8988T (cell line): ENCODE measurements around the gene MYO7B.

ENCODE experiments used
- DNase-seq: peaks from one replicate; pipeline ENCODE4 v3.0.0; 2011

MYO7B gene

DNA sequence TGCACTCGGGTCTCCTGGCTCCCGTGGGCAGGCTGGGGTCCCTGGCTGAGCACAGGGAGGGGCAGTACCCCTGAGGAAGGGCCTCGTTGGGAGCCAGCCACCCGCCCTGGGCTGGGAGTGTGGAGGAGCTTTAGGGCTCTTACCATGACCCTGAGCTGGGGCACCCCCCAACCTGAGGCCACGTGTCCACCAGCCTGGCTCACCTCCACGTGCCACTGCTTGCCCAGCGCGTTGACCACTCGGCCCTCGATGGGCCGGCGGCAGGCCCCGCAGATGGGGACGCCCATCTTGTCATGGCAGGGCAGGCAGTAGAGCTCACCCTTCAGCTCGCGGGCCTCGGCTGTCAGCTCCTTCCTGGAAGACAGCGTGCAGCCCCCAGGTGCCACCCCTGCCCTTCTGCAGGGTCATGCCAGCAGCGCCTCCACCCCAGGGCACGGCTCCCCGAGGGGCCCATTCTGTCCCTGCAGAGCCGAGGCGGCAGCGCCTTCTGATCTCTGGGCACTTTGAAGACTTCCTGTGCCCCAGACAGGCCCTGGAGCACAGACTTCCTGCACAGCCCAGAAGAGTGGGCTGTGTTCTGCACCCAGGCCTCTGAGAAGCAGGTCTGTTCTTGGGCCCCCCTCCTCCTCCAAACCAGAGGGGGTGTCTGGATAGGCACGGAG lies 106.5 kb downstream of the MYO7B start:
- no peak for DNase-seq

GRCh38 chr2:127642706-127643438 lies 107.4 kb downstream of the MYO7B start:
- no peak for DNase-seq

- DNase-seq = no peak
Measured at GRCh38 chr2:127643439-127644065, 108.1 kb downstream of the MYO7B start.

DNA sequence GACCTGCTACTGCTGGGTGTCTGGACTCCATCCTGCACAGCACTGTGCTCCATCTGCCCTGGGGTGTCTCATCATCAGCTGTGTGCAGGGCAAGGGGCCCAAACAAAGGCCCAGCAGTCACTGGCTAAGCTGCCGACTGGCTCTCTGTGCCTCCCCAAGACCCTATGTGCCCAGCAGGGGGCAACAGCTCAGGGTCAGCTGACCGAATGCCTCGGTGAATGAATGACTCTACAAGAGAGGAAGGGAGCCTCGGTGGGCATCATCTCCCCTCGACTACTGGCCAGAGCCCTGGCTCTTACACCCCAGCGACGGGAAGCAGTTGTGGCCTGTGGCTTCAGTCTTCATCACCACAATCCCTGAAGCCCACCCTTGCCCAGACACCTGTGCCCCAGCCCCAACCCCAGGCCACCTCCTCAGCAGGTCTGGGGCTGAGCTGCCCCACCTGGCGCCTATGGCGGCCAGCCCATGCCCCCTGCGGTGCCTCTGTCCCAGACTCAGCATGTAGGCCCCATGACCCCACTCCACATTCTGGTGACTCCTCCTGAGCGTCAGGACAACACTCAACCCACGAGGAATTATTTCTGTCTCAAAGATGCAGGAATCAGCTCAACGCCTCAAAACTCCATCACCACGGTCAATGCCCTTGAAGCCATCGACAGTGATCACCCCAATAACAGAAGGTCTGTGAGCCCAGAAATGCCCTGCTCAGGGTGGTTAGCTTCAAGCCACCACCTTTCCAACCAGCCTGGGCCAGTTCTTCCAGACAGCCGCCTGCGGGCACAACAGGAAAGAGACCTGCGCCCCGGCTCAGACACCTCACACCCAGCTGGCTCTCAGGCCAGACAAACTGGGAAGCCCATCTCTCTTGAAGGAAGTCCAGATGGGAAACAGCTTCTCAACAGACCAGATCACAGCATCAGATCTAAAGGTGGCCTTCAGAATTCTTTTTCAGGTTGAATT lies 108.9 kb downstream of the MYO7B start:
- DNase-seq = no peak

DNA sequence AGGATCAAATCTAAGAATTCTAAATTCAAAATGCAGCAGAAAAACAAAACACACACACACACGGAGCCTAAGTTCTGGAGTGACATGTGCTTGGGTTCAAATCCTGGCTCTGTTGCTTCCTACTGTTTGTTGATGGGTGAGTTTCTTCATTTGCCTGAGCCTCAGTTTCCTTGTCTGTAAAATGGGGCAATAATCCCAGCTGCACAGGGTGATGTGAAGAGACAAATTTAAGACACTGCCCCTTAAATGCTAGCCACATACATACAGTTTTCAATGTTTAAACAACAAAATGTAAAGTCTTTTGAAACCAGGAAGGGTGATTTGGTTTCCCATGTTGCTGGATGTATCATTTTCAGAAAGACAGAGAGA lies 109.5 kb downstream of the MYO7B start:
- no peak for DNase-seq

GRCh38 chr2:127645395-127646291 lies 110.2 kb downstream of the MYO7B start, which contains the start of gene GPR17:
Gene GPR17 (plus strand): TSS chr2:127646153. CDS start chr2:127650736, 4,583 bp downstream.
- DNase-seq = no peak

- DNase-seq = no peak
Measured at GRCh38 chr2:127646487-127647241, 111.2 kb downstream of the MYO7B start.

GRCh38 chr2:127647242-127648190 lies 112.0 kb downstream of the MYO7B start:
- no peak for DNase-seq

DNA sequence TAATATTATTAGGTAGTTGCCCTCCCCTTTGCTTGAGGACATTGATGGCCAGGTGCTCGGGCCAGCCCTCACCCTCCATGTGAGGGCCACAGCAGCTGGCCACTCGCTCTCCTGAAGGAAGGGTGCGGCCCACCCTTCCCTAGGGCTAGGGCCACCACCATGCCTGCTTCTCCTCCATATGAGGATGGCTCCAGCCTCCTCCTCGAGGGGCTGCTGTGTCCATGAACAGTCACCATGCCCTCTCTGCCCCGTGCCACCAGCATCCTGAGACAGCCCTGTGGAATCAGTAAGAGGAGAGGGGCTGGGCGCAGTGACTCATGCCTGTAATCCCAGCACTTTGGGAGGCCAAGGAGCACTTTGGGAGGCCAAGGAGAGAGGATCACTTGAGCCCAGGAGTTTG lies 112.8 kb downstream of the MYO7B start:
- no peak for DNase-seq

DNA sequence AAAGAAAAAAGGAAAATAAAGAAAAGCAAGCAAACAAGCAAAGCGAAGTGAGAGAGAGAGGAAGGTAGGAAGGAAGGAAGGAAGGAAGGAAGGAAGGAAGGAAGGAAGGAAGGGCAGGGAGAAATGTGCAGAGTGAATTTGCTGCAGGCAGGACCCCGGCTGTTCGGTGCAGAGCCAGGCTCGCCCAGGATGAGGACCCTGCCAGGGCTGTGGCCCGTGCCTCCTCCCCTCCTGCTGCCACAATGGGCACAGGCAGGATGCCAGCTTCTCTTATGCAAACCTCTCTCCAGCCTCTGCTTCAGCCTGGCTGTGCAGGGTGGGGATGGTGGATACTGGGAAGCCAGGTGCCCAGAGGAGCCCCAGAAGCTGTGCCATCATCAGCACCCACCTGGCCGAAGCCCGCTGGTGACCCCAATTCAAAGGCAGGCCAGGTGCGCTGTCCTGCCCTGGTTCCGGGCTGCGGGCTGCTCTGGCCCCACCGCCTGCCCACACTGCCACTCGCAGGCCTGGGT lies 113.7 kb downstream of the MYO7B start:
- DNase-seq = no peak

- DNase-seq = no peak
Measured at GRCh38 chr2:127649684-127650040, 114.2 kb downstream of the MYO7B start.

DNA sequence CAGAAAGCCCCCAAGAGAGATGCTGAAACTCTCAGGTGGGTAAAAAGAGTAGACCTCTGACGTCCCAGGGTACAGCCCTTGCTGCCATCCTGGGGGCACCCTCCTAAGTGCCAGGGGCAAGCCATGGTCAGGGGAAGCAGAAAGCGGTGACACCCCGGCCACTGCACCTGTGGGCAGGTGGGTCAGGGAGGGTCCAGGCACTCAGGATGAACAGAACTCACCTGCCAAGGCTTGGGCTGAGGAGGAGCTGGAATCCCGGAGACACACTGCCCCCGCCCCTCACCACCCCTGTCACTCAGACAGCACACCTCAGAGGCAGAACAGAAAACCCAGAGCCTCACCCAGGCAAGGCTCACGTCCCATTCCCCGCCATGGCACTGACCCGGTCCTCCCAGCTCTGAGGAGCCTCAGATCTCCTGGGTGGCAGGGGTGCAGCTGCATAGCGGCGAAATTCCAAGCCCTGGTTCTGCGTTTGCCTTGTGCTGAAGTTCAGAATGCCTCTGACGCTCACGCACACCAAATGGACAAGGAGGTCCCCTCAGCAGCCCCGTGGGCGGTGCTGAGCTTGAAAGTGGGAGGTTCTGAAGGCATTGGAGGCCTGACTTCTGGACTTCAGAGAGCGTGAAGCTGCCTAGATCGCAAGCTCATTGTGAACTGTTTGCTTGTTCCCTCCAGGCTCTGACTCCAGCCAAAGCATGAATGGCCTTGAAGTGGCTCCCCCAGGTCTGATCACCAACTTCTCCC lies 114.7 kb downstream of the MYO7B start:
- DNase-seq = no peak

GRCh38 chr2:127650785-127651380 lies 115.4 kb downstream of the MYO7B start:
- DNase-seq = no peak

GRCh38 chr2:127651381-127651809 lies 115.9 kb downstream of the MYO7B start:
- no peak for DNase-seq

- no peak for DNase-seq
Measured at GRCh38 chr2:127651971-127652550, 116.6 kb downstream of the MYO7B start.

- no peak for DNase-seq
Measured at GRCh38 chr2:127652786-127653357, 117.4 kb downstream of the MYO7B start.

- no peak for DNase-seq
Measured at GRCh38 chr2:127653421-127654083, 118.1 kb downstream of the MYO7B start.
